ENCODE results near the gene DTYMK.

The DTYMK gene

DNA sequence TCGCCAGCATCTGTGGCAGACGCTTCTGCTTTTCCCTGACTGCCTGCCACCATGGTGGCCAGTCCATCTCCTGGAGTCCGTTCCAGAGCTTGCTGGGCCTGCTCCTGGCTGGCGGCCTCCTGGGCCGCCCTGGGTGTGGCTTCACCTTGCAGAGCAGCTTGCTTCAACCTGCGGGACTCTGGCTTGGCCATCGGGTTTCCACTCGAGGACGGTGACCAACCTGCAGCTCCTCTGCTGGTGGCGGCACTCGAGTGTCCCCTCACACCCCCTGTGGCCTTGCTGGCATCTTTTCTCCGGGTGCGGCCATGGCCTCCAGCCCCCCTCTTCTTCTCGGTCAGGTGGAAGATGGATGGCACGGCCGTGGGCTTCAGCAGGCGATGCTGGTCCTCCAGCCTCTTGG is 53.1 kb downstream of the DTYMK start:
- H3K36me3 ChIP-seq (ENCODE audit: insufficient read depth, low read length) = peaks cover 50% of the 10 kb centered on the region
- no peaks in the 10 kb centered on the region for H3K9me3 ChIP-seq (ENCODE audit: insufficient read depth, low read depth, low read length)
- no peak overlapping the region for H3K27ac ChIP-seq (ENCODE audit: low read depth, low read length)
- H3K4me1 ChIP-seq (ENCODE audit: insufficient read depth, low read length) = peaks cover 3% of the 10 kb centered on the region; the same call in 1 of the 2 replicates
- no peak overlapping the region for H3K4me3 ChIP-seq (ENCODE audit: low read length)
- WGBS = 94% methylated on average over 17 of the region's 17 CpGs
- no peak overlapping the region for H3K9ac ChIP-seq (ENCODE audit: low read depth, low read length)
- H3K27me3 ChIP-seq (ENCODE audit: insufficient read depth, low read length) = no peaks in the 10 kb centered on the region

DNA sequence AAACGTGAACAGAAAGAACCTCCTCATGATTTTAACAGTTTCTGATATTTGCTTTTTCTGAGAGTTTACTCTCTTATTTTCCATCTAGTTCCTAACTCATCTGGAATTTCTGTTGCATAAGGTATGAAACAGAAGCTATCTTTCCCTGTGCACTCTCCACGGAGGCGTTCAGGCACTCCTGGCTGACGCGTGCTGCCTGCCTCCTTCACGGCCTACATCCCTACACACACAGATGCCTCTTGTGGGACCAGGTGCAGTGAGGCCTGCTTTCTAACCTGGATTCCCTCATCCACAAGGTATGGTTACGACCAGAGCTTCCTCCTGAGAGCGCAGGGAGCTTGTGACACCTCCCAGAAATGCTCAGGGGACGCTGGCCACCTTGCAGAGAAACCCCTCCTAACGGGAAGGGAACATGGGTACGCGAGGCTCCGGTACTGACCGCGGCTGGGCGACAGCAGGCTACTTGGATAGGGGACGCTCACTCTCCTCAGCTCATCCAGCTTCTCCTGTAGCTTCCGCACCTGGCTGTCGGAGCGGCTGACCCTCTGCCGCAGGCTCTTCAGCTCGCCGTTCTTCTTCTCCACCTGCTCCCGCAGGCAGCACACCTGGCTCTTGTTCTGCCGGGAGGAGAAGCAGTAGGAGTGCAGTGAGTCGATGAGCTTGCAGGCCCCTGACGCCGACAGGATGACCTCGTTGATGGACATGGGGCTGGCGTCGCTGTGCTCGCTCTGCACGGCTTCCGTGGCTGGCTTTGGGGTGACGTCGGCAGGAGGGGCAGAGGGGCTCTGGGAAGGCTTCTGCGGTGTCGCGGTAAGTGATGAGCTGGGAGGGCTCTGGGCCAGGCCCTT is 53.9 kb downstream of the DTYMK start:
- no peaks in the 10 kb centered on the region for H3K9me3 ChIP-seq (ENCODE audit: insufficient read depth, low read depth, low read length)
- peaks cover 54% of the 10 kb centered on the region for H3K36me3 ChIP-seq (ENCODE audit: insufficient read depth, low read length)
- H3K27me3 ChIP-seq (ENCODE audit: insufficient read depth, low read length) = no peaks in the 10 kb centered on the region
- H3K4me1 ChIP-seq (ENCODE audit: insufficient read depth, low read length) = peaks cover 3% of the 10 kb centered on the region; the same call in 1 of the 2 replicates
- 95% methylated on average over 38 of the region's 39 CpGs for WGBS
- H3K9ac ChIP-seq (ENCODE audit: low read depth, low read length) = no peak overlapping the region
- no peak overlapping the region for H3K27ac ChIP-seq (ENCODE audit: low read depth, low read length)
- H3K4me3 ChIP-seq (ENCODE audit: low read length) = no peak overlapping the region

DNA sequence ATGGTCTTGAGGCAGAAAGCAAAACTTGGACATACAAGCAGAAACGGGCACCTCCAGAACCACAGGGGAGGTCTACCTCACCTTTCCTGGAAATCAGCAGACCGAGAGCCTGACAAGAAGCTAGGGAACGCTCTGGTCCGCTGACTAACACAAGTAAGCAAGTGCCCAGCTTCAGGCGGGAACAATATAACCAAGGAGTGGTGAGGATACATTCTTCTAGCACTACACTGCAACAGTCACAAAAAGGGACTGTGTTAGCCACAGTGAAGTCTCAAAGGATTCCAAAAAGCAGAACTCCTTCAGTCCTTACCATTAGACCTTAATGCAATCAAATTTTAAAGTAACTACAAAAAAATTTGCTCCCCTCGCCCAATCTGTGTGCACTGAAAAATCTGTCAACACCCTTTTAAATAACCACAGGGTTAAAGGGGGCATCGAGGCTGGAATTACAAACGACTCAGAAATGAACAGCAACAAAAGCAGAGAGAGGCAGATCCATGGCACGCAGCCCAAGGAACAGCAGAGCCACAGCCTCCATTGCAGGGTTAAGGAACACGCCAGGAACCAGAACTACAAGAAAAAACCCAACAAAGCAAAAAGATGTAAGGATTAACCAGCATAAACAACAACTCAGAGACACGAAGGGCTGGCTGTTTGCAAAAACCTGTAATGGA is 56.7 kb downstream of the DTYMK start:
- no peaks in the 10 kb centered on the region for H3K9me3 ChIP-seq (ENCODE audit: insufficient read depth, low read depth, low read length)
- no peak overlapping the region for H3K4me3 ChIP-seq (ENCODE audit: low read length)
- H3K4me1 ChIP-seq (ENCODE audit: insufficient read depth, low read length) = no peaks in the 10 kb centered on the region
- peaks cover 56% of the 10 kb centered on the region for H3K36me3 ChIP-seq (ENCODE audit: insufficient read depth, low read length)
- peak overlapping the region; percentile 20; the same call in 1 of the 2 replicates for H3K9ac ChIP-seq (ENCODE audit: low read depth, low read length)
- H3K27ac ChIP-seq (ENCODE audit: low read depth, low read length) = no peak overlapping the region
- no peaks in the 10 kb centered on the region for H3K27me3 ChIP-seq (ENCODE audit: insufficient read depth, low read length)
- 87% methylated on average over 11 of the region's 11 CpGs for WGBS

DNA sequence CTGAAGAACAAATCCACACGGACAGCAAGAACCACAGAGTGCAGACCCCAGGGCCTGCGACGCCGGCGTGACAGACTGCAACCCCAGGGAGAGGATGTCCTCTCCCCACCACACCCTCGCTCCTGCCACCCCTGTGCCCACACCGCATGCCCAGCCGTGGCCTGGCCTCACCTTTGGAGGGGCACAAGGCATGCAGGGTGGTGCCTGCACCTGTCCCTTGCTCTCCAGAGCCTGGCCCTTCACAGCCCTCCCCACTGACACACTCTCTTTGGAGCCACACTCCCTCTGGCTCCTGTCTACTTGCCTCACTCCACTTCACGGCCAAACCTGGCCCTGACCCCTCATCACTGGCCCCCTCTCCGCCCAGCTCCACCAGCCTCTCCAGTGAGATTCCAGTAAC is 58.9 kb downstream of the DTYMK start:
- Histone ChIP-seq H3K4me1 (ENCODE audit: insufficient read depth, low read length) (no peaks in the 10 kb centered on the region), H3K27me3 (ENCODE audit: insufficient read depth, low read length) (no peaks in the 10 kb centered on the region), H3K9ac (ENCODE audit: low read depth, low read length) (no peak overlapping the region), H3K36me3 (ENCODE audit: insufficient read depth, low read length) (peaks cover 39% of the 10 kb centered on the region), H3K27ac (ENCODE audit: low read depth, low read length) (no peak overlapping the region), H3K4me3 (ENCODE audit: low read length) (no peak overlapping the region), H3K9me3 (ENCODE audit: insufficient read depth, low read depth, low read length) (no peaks in the 10 kb centered on the region)
- 94% methylated on average over 10 of the region's 10 CpGs for WGBS
